Caco-2 (cell line): Measurements from ENCODE around the gene CCND2. TPM values are rescaled to one million over a fixed set of nuclear protein-coding genes. Genes with fewer than 3 reads are reported as not detected.

ENCODE experiments used
- BruUV-seq: library from RNA; stranded (reverse); fragments of 400-500 nt; replicated peaks from 2 replicates; lab custom pipeline; 2021; lab: Mats Ljungman, UMichigan
- CTCF ChIA-PET: fragments of 300-600 bp; sonication (Branson Sonifier 250); formaldehyde crosslinking; loops from one replicate; lab custom pipeline; 2022; ENCODE audit warnings: antibody characterized with exemption; lab: Charles Lee
- POLR2A ChIA-PET: fragments of 300-600 bp; sonication (Branson Sonifier 250); formaldehyde crosslinking; loops from one replicate; lab custom pipeline; 2022; ENCODE audit warnings: antibody characterized with exemption; lab: Charles Lee
- DNase-seq, 2 experiments: peaks; one replicate each; pipeline versions ENCODE4 v3.0.0 to v3.0.0-alpha.2; 2020 to 2022
- H3K27me3 ChIP-seq: replicated peaks from 2 replicates; pipeline ENCODE4 v1.6.0; 2011; ENCODE audit warnings: low read length; ENCODE audit not compliant: control insufficient read depth, insufficient read depth
- H3K36me3 ChIP-seq: 2 replicates; pipeline ENCODE4 v1.5.1; 2011; ENCODE audit warnings: low read length; ENCODE audit not compliant: control insufficient read depth, insufficient read depth
- H3K4me1 ChIP-seq: fragments of 250-450 bp; sonication (Bioruptor Pico); 2 replicates; pipeline ENCODE4 v1.5.1; 2020; ENCODE audit warnings: mild to moderate bottlenecking
- H3K4me3 ChIP-seq: 2 replicates; pipeline ENCODE4 v1.5.1; 2011; ENCODE audit warnings: low read depth, mild to moderate bottlenecking, control low read depth, low read length
- H3K9me3 ChIP-seq: fragments of 250-450 bp; sonication (Bioruptor Pico); 2 replicates; pipeline ENCODE4 v1.5.1; 2020; ENCODE audit warnings: mild to moderate bottlenecking, moderate library complexity
- H3K27ac Mint-ChIP-seq: one replicate; pipeline ENCODE4 v1.8.0; 2022; ENCODE audit warnings: mixed read lengths; ENCODE audit not compliant: unreplicated experiment
- H3K27me3 Mint-ChIP-seq: one replicate; pipeline ENCODE4 v1.8.0; 2022; ENCODE audit warnings: mixed read lengths; ENCODE audit not compliant: insufficient read depth, unreplicated experiment
- H3K36me3 Mint-ChIP-seq: one replicate; pipeline ENCODE4 v1.8.0; 2022; ENCODE audit warnings: mild to moderate bottlenecking, mixed read lengths; ENCODE audit not compliant: insufficient read depth, unreplicated experiment
- H3K4me1 Mint-ChIP-seq: one replicate; pipeline ENCODE4 v1.8.0; 2022; ENCODE audit warnings: low read depth, mixed read lengths; ENCODE audit not compliant: unreplicated experiment
- H3K4me3 Mint-ChIP-seq: one replicate; pipeline ENCODE4 v1.8.0; 2022; ENCODE audit warnings: mild to moderate bottlenecking, moderate library complexity, mixed read lengths; ENCODE audit not compliant: unreplicated experiment
- H3K9me3 Mint-ChIP-seq: one replicate; pipeline ENCODE4 v1.8.0; 2022; ENCODE audit warnings: mixed read lengths; ENCODE audit not compliant: unreplicated experiment
- intact Hi-C: fragments of 100-400 bp; cut with micrococcal nuclease; formaldehyde crosslinking; loops from one replicate; pipeline ENCODE4 v1.10.0; 2022; ENCODE audit not compliant: unreplicated experiment
- total RNA-seq: library from RNA; stranded (reverse); gene quantifications from 2 replicates; pipeline ENCODE4 v1.2.3, GENCODE V29; 2022
- TF ChIP-seq, protein P1 (sequence below), 2 experiments: fragments of 200-600 bp in 1 of 2; IDR thresholded peaks; 1 replicate in 1 of 2; 2 replicates in 1 of 2; pipeline versions ENCODE4 v1.5.1 to v1.8.0; 2011 to 2022; ENCODE audit warnings: antibody characterized with exemption in 1 of 2, control low read depth in 1 of 2, inconsistent platforms in 1 of 2, low read depth in 1 of 2, low read length in 1 of 2, mild to moderate bottlenecking in 1 of 2, moderate library complexity in 1 of 2; ENCODE audit not compliant: insufficient read depth in 1 of 2, severe bottlenecking in 1 of 2, unreplicated experiment in 1 of 2

The CCND2 gene
- total RNA-seq, 1 experiment from 2014 or later, result 145 TPM

DNA sequence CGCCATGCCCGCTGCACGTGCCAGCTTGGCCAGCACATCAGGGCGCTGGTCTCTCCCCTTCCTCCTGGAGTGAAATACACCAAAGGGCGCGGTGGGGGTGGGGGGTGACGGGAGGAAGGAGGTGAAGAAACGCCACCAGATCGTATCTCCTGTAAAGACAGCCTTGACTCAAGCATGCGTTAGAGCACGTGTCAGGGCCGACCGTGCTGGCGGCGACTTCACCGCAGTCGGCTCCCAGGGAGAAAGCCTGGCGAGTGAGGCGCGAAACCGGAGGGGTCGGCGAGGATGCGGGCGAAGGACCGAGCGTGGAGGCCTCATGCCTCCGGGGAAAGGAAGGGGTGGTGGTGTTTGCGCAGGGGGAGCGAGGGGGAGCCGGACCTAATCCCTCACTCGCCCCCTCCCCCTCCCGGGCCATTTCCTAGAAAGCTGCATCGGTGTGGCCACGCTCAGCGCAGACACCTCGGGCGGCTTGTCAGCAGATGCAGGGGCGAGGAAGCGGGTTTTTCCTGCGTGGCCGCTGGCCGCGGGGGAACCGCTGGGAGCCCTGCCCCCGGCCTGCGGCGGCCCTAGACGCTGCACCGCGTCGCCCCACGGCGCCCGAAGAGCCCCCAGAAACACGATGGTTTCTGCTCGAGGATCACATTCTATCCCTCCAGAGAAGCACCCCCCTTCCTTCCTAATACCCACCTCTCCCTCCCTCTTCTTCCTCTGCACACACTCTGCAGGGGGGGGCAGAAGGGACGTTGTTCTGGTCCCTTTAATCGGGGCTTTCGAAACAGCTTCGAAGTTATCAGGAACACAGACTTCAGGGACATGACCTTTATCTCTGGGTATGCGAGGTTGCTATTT, 914 bp upstream of the CCND2 start:
- POLR2A ChIA-PET, result interaction anchor here (0.6 to 1.5 kb wide), 2 partner anchors 273 to 460 kb away, joined by 4 to 5 read pairs; no protein-coding TSS in a partner anchor
- H3K27me3 ChIP-seq, result peaks cover 25% of the 10 kb centered on the region
- no peaks in the 10 kb centered on the region for H3K36me3 ChIP-seq
- no peaks in the 10 kb centered on the region for H3K9me3 ChIP-seq
- TF ChIP-seq, protein P1, sequence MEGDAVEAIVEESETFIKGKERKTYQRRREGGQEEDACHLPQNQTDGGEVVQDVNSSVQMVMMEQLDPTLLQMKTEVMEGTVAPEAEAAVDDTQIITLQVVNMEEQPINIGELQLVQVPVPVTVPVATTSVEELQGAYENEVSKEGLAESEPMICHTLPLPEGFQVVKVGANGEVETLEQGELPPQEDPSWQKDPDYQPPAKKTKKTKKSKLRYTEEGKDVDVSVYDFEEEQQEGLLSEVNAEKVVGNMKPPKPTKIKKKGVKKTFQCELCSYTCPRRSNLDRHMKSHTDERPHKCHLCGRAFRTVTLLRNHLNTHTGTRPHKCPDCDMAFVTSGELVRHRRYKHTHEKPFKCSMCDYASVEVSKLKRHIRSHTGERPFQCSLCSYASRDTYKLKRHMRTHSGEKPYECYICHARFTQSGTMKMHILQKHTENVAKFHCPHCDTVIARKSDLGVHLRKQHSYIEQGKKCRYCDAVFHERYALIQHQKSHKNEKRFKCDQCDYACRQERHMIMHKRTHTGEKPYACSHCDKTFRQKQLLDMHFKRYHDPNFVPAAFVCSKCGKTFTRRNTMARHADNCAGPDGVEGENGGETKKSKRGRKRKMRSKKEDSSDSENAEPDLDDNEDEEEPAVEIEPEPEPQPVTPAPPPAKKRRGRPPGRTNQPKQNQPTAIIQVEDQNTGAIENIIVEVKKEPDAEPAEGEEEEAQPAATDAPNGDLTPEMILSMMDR (IDR thresholded peaks at IDR 0.05; ENCODE audit: insufficient read depth in 1 of 2, low read depth in 1 of 2, low read length in 1 of 2, severe bottlenecking in 1 of 2, unreplicated experiment in 1 of 2), result no peak
- Mint-ChIP-seq H3K27me3 (peaks cover 47% of the 10 kb centered on the region), H3K27ac (peak overlapping the region; percentile 11), H3K36me3 (peaks cover 62% of the 10 kb centered on the region), H3K9me3 (no peaks in the 10 kb centered on the region), H3K4me3 (peak overlapping the region; percentile 98), H3K4me1 (peaks cover 51% of the 10 kb centered on the region)
- no TSS peak for BruUV-seq
- peaks cover 43% of the 10 kb centered on the region for H3K4me1 ChIP-seq
- intact Hi-C loops, result loop anchor here (1.0 kb wide), 2 partner anchors 257 to 306 kb away; no protein-coding TSS in a partner anchor
- H3K4me3 ChIP-seq, result peak overlapping the region; percentile 27
- DNase-seq, result peak in 1 of 2 experiments; percentile 71
- CTCF ChIA-PET, result interaction anchor here (0.6 to 1.3 kb wide), 5 partner anchors 35 to 275 kb away, joined by 3 to 5 read pairs (median 4); no protein-coding TSS in a partner anchor

GRCh38 chr12:4273273-4273651, 300 bp upstream of the CCND2 start:
- no peaks in the 10 kb centered on the region for H3K9me3 ChIP-seq
- Mint-ChIP-seq H3K36me3 (peaks cover 66% of the 10 kb centered on the region), H3K9me3 (no peaks in the 10 kb centered on the region), H3K4me3 (peak overlapping the region; percentile 98), H3K27me3 (peaks cover 41% of the 10 kb centered on the region), H3K27ac (no peak overlapping the region), H3K4me1 (peaks cover 57% of the 10 kb centered on the region)
- POLR2A ChIA-PET, result interaction anchor here (1.5 kb wide), 1 partner anchor 274 kb away, joined by 4 read pairs; no protein-coding TSS in a partner anchor
- intact Hi-C loops, result loop anchor here (1.0 kb wide), 2 partner anchors 258 to 307 kb away; no protein-coding TSS in a partner anchor
- no peaks in the 10 kb centered on the region for H3K36me3 ChIP-seq
- H3K27me3 ChIP-seq, result peaks cover 25% of the 10 kb centered on the region
- peaks cover 50% of the 10 kb centered on the region for H3K4me1 ChIP-seq
- CTCF ChIA-PET, result interaction anchor here (0.7 to 1.3 kb wide), 3 partner anchors 34 to 835 kb away, joined by 3 to 4 read pairs (median 3); no protein-coding TSS in a partner anchor
- DNase-seq, result no peak
- no TSS peak for BruUV-seq
- TF ChIP-seq, protein P1 (IDR thresholded peaks at IDR 0.05; ENCODE audit: insufficient read depth in 1 of 2, low read depth in 1 of 2, low read length in 1 of 2, severe bottlenecking in 1 of 2, unreplicated experiment in 1 of 2), result no peak
- H3K4me3 ChIP-seq, result peak overlapping the region; percentile 48

- H3K4me1 ChIP-seq, result peaks cover 60% of the 10 kb centered on the region
- CTCF ChIA-PET, result interaction anchor here (0.6 to 1.3 kb wide), 3 partner anchors 237 to 498 kb away, joined by 3 to 16 read pairs (median 5); no protein-coding TSS in a partner anchor
These were observed 944 bp downstream of the CCND2 start for GRCh38 chr12:4274396-4275015.

More at GRCh38 chr12:4274396-4275015, 944 bp downstream of the CCND2 start:
- peak overlapping the region; percentile 94 for H3K27ac Mint-ChIP-seq
- intact Hi-C loops, result no loop called here
- TF ChIP-seq, protein P1 (IDR thresholded peaks at IDR 0.05; ENCODE audit: insufficient read depth in 1 of 2, low read depth in 1 of 2, low read length in 1 of 2, severe bottlenecking in 1 of 2, unreplicated experiment in 1 of 2), result no peak
- no peaks in the 10 kb centered on the region for H3K9me3 Mint-ChIP-seq
- peak overlapping the region; percentile 98 for H3K4me3 Mint-ChIP-seq
- peak in 1 of 2 experiments; percentile 44 for DNase-seq
- no peaks in the 10 kb centered on the region for H3K36me3 ChIP-seq
- peaks cover 68% of the 10 kb centered on the region for H3K36me3 Mint-ChIP-seq
- no TSS peak for BruUV-seq
- peaks cover 23% of the 10 kb centered on the region for H3K27me3 ChIP-seq
- POLR2A ChIA-PET, result no interaction called here
- no peaks in the 10 kb centered on the region for H3K9me3 ChIP-seq
- peaks cover 58% of the 10 kb centered on the region for H3K4me1 Mint-ChIP-seq
- peak overlapping the region; percentile 48 for H3K4me3 ChIP-seq
- peaks cover 34% of the 10 kb centered on the region for H3K27me3 Mint-ChIP-seq
